IPS-11a (cell line): ENCODE measurements around the gene MICALL1.
A peak's percentile ranks its signal among the peaks of the same experiment; 100 is the strongest.

Source experiments
- H3K4me3 ChIP-seq: one replicate; pipeline ENCODE4 v1.5.1; 2013; ENCODE audit warnings: low read depth, low read length, control low read depth

Gene MICALL1

GRCh38 chr22:37904572-37905533 lies 1.2 kb upstream of the MICALL1 start:
- no peak overlapping the region for H3K4me3 ChIP-seq

- peak overlapping the region; percentile 67 for H3K4me3 ChIP-seq
These were observed 389 bp downstream of the MICALL1 start for GRCh38 chr22:37906364-37907008.

GRCh38 chr22:37907036-37907954 lies 1.2 kb downstream of the MICALL1 start:
- H3K4me3 ChIP-seq = peak overlapping the region; percentile 67

GRCh38 chr22:37909766-37910165 lies 3.7 kb downstream of the MICALL1 start:
- H3K4me3 ChIP-seq = no peak overlapping the region

- H3K4me3 ChIP-seq = no peak overlapping the region
These were observed 5.0 kb downstream of the MICALL1 start for GRCh38 chr22:37910890-37911672.

GRCh38 chr22:37911697-37912096 lies 5.6 kb downstream of the MICALL1 start:
- no peak overlapping the region for H3K4me3 ChIP-seq

GRCh38 chr22:37912171-37912570 lies 6.1 kb downstream of the MICALL1 start:
- H3K4me3 ChIP-seq = no peak overlapping the region

- H3K4me3 ChIP-seq = no peak overlapping the region
These were observed 7.2 kb downstream of the MICALL1 start for GRCh38 chr22:37913233-37913721.

GRCh38 chr22:37916311-37916710 lies 10.2 kb downstream of the MICALL1 start:
- H3K4me3 ChIP-seq = no peak overlapping the region

- H3K4me3 ChIP-seq = no peak overlapping the region
These were observed 11.9 kb downstream of the MICALL1 start for GRCh38 chr22:37917874-37918548.

- H3K4me3 ChIP-seq = no peak overlapping the region
These were observed 12.6 kb downstream of the MICALL1 start for GRCh38 chr22:37918580-37919270.

GRCh38 chr22:37920126-37920525 lies 14.0 kb downstream of the MICALL1 start:
- no peak overlapping the region for H3K4me3 ChIP-seq

- H3K4me3 ChIP-seq = no peak overlapping the region
These were observed 16.1 kb downstream of the MICALL1 start for GRCh38 chr22:37922191-37922590.

GRCh38 chr22:37923927-37924326 lies 17.8 kb downstream of the MICALL1 start:
- no peak overlapping the region for H3K4me3 ChIP-seq

GRCh38 chr22:37924386-37925065 lies 18.4 kb downstream of the MICALL1 start:
- H3K4me3 ChIP-seq = no peak overlapping the region

GRCh38 chr22:37925330-37925729 lies 19.2 kb downstream of the MICALL1 start:
- no peak overlapping the region for H3K4me3 ChIP-seq

GRCh38 chr22:37925767-37926166 lies 19.7 kb downstream of the MICALL1 start:
- no peak overlapping the region for H3K4me3 ChIP-seq

- H3K4me3 ChIP-seq = no peak overlapping the region
These were observed 20.3 kb downstream of the MICALL1 start for GRCh38 chr22:37926358-37926757.
